ENCODE measurements around the gene CCNF. TPM values are rescaled to one million over a fixed set of nuclear protein-coding genes. Genes with fewer than 3 reads are reported as not detected.
A peak's percentile ranks its signal among the peaks of the same experiment; 100 is the strongest.

The CCNF gene
- total and polyA plus RNA-seq, 5 donors from 2014 or later = 3.3 to 6.9 (median 6.6) TPM

GRCh38 chr16:2467528-2468232, 38.4 kb downstream of the CCNF start:
- H3K4me1 ChIP-seq (ENCODE audit: control insufficient read depth, insufficient read depth, low read length, poor library complexity, severe bottlenecking) = peaks cover 28% of the 10 kb centered on the region

GRCh38 chr16:2468233-2468724, 39.0 kb downstream of the CCNF start:
- Mint-ChIP-seq H3K4me1 (peaks cover 0 to 16% (median 2%) of the 10 kb centered on the region in 4 donors), H3K36me3 (no peaks in the 10 kb centered on the region), H3K27ac (no peak overlapping the region), H3K4me3 (peak overlapping the region in 1 of 4 donors; percentile 7), H3K27me3 (peaks cover 42% of the 10 kb centered on the region), H3K9me3 (no peaks in the 10 kb centered on the region)
- ATAC-seq (ENCODE audit: low read depth in 2 of 2) (no peak), DNase-seq (no peak)
- Histone ChIP-seq H3K4me1 (ENCODE audit: control insufficient read depth, insufficient read depth, low read length, poor library complexity, severe bottlenecking) (peaks cover 32% of the 10 kb centered on the region), H3K9me3 (ENCODE audit: control insufficient read depth in 2 of 2, low read length in 2 of 2) (no peaks in the 10 kb centered on the region), H3K27me3 (ENCODE audit: control insufficient read depth, insufficient read depth, low read length) (peaks cover 12% of the 10 kb centered on the region), H3K36me3 (ENCODE audit: control insufficient read depth, insufficient read depth, low read length) (no peaks in the 10 kb centered on the region), H3K4me3 (ENCODE audit: low read depth, low read length) (no peak overlapping the region), H3K27ac (ENCODE audit: insufficient read depth, low read length, poor library complexity, severe bottlenecking) (no peak overlapping the region)

More at GRCh38 chr16:2467528-2468232, 38.4 kb downstream of the CCNF start:
- no peaks in the 10 kb centered on the region for H3K36me3 Mint-ChIP-seq
- peaks cover 38% of the 10 kb centered on the region for H3K27me3 Mint-ChIP-seq
- H3K4me1 Mint-ChIP-seq = peaks cover 0 to 10% (median 0%) of the 10 kb centered on the region in 4 donors
- no peaks in the 10 kb centered on the region for H3K9me3 Mint-ChIP-seq
- H3K27ac Mint-ChIP-seq = no peak overlapping the region
- ATAC-seq (ENCODE audit: low read depth in 2 of 2) (no peak), DNase-seq (no peak)
- H3K27ac ChIP-seq (ENCODE audit: insufficient read depth, low read length, poor library complexity, severe bottlenecking) = no peak overlapping the region
- no peaks in the 10 kb centered on the region for H3K9me3 ChIP-seq (ENCODE audit: control insufficient read depth in 2 of 2, low read length in 2 of 2)
- H3K36me3 ChIP-seq (ENCODE audit: control insufficient read depth, insufficient read depth, low read length) = no peaks in the 10 kb centered on the region
- peaks cover 12% of the 10 kb centered on the region for H3K27me3 ChIP-seq (ENCODE audit: control insufficient read depth, insufficient read depth, low read length)
- H3K4me3 ChIP-seq (ENCODE audit: low read depth, low read length) = no peak overlapping the region
- H3K4me3 Mint-ChIP-seq = no peak overlapping the region

GRCh38 chr16:2468725-2469398, 39.6 kb downstream of the CCNF start:
- no peaks in the 10 kb centered on the region for H3K36me3 ChIP-seq (ENCODE audit: control insufficient read depth, insufficient read depth, low read length)
- H3K4me1 Mint-ChIP-seq = peaks cover 0 to 18% (median 2%) of the 10 kb centered on the region in 4 donors
- no peak overlapping the region for H3K4me3 Mint-ChIP-seq
- no peak for DNase-seq
- no peak for ATAC-seq (ENCODE audit: low read depth in 2 of 2)
- peaks cover 36% of the 10 kb centered on the region for H3K4me1 ChIP-seq (ENCODE audit: control insufficient read depth, insufficient read depth, low read length, poor library complexity, severe bottlenecking)
- H3K9me3 Mint-ChIP-seq = no peaks in the 10 kb centered on the region
- H3K27ac ChIP-seq (ENCODE audit: insufficient read depth, low read length, poor library complexity, severe bottlenecking) = no peak overlapping the region
- H3K27me3 ChIP-seq (ENCODE audit: control insufficient read depth, insufficient read depth, low read length) = peaks cover 12% of the 10 kb centered on the region
- no peaks in the 10 kb centered on the region for H3K9me3 ChIP-seq (ENCODE audit: control insufficient read depth in 2 of 2, low read length in 2 of 2)
- no peaks in the 10 kb centered on the region for H3K36me3 Mint-ChIP-seq
- no peak overlapping the region for H3K4me3 ChIP-seq (ENCODE audit: low read depth, low read length)
- no peak overlapping the region for H3K27ac Mint-ChIP-seq
- H3K27me3 Mint-ChIP-seq = peaks cover 43% of the 10 kb centered on the region

- ATAC-seq (ENCODE audit: low read depth in 2 of 2) = no peak
- peaks cover 43% of the 10 kb centered on the region for H3K27me3 Mint-ChIP-seq
- no peaks in the 10 kb centered on the region for H3K9me3 Mint-ChIP-seq
- H3K4me1 ChIP-seq (ENCODE audit: control insufficient read depth, insufficient read depth, low read length, poor library complexity, severe bottlenecking) = peaks cover 42% of the 10 kb centered on the region
- H3K27ac ChIP-seq (ENCODE audit: insufficient read depth, low read length, poor library complexity, severe bottlenecking) = no peak overlapping the region
- no peak overlapping the region for H3K4me3 ChIP-seq (ENCODE audit: low read depth, low read length)
- H3K9me3 ChIP-seq (ENCODE audit: control insufficient read depth in 2 of 2, low read length in 2 of 2) = no peaks in the 10 kb centered on the region
- peak overlapping the region in 3 of 4 donors; percentile 39 to 61 (median 57) for H3K4me3 Mint-ChIP-seq
- H3K27me3 ChIP-seq (ENCODE audit: control insufficient read depth, insufficient read depth, low read length) = peaks cover 12% of the 10 kb centered on the region
- peaks cover 0 to 18% (median 2%) of the 10 kb centered on the region in 4 donors for H3K4me1 Mint-ChIP-seq
- no peaks in the 10 kb centered on the region for H3K36me3 Mint-ChIP-seq
- no peak for DNase-seq
- H3K27ac Mint-ChIP-seq = peak overlapping the region in 1 of 3 donors; percentile 26
- no peaks in the 10 kb centered on the region for H3K36me3 ChIP-seq (ENCODE audit: control insufficient read depth, insufficient read depth, low read length)
Observed at GRCh38 chr16:2469399-2470233, 40.4 kb downstream of the CCNF start.

GRCh38 chr16:2470234-2470601, 41.0 kb downstream of the CCNF start:
- peaks cover 12% of the 10 kb centered on the region for H3K27me3 ChIP-seq (ENCODE audit: control insufficient read depth, insufficient read depth, low read length)
- peak overlapping the region in 2 of 4 donors; percentile 54 to 66 for H3K4me3 Mint-ChIP-seq
- DNase-seq (no peak), ATAC-seq (ENCODE audit: low read depth in 2 of 2) (no peak)
- no peaks in the 10 kb centered on the region for H3K9me3 ChIP-seq (ENCODE audit: control insufficient read depth in 2 of 2, low read length in 2 of 2)
- no peak overlapping the region for H3K4me3 ChIP-seq (ENCODE audit: low read depth, low read length)
- H3K27ac ChIP-seq (ENCODE audit: insufficient read depth, low read length, poor library complexity, severe bottlenecking) = no peak overlapping the region
- H3K27ac Mint-ChIP-seq = no peak overlapping the region
- H3K27me3 Mint-ChIP-seq = peaks cover 41% of the 10 kb centered on the region
- peaks cover 0 to 18% (median 2%) of the 10 kb centered on the region in 4 donors for H3K4me1 Mint-ChIP-seq
- H3K4me1 ChIP-seq (ENCODE audit: control insufficient read depth, insufficient read depth, low read length, poor library complexity, severe bottlenecking) = peaks cover 44% of the 10 kb centered on the region
- H3K36me3 ChIP-seq (ENCODE audit: control insufficient read depth, insufficient read depth, low read length) = no peaks in the 10 kb centered on the region
- no peaks in the 10 kb centered on the region for H3K36me3 Mint-ChIP-seq
- H3K9me3 Mint-ChIP-seq = no peaks in the 10 kb centered on the region

- Histone ChIP-seq H3K9me3 (ENCODE audit: control insufficient read depth in 2 of 2, low read length in 2 of 2) (no peaks in the 10 kb centered on the region), H3K4me1 (ENCODE audit: control insufficient read depth, insufficient read depth, low read length, poor library complexity, severe bottlenecking) (peaks cover 48% of the 10 kb centered on the region), H3K36me3 (ENCODE audit: control insufficient read depth, insufficient read depth, low read length) (no peaks in the 10 kb centered on the region), H3K4me3 (ENCODE audit: low read depth, low read length) (no peak overlapping the region), H3K27ac (ENCODE audit: insufficient read depth, low read length, poor library complexity, severe bottlenecking) (no peak overlapping the region), H3K27me3 (ENCODE audit: control insufficient read depth, insufficient read depth, low read length) (peaks cover 12% of the 10 kb centered on the region)
- Mint-ChIP-seq H3K4me1 (peaks cover 0 to 18% (median 2%) of the 10 kb centered on the region in 4 donors), H3K27me3 (peaks cover 38% of the 10 kb centered on the region), H3K27ac (no peak overlapping the region), H3K4me3 (peak overlapping the region in 1 of 4 donors; percentile 54), H3K36me3 (no peaks in the 10 kb centered on the region), H3K9me3 (no peaks in the 10 kb centered on the region)
- no peak for DNase-seq
- no peak for ATAC-seq (ENCODE audit: low read depth in 2 of 2)
Observed at GRCh38 chr16:2470603-2471015, 41.4 kb downstream of the CCNF start.

- no peaks in the 10 kb centered on the region for H3K36me3 Mint-ChIP-seq
- Histone ChIP-seq H3K9me3 (ENCODE audit: control insufficient read depth in 2 of 2, low read length in 2 of 2) (no peaks in the 10 kb centered on the region), H3K4me1 (ENCODE audit: control insufficient read depth, insufficient read depth, low read length, poor library complexity, severe bottlenecking) (peaks cover 54% of the 10 kb centered on the region), H3K4me3 (ENCODE audit: low read depth, low read length) (no peak within 1 kb of the TSS), H3K27me3 (ENCODE audit: control insufficient read depth, insufficient read depth, low read length) (peaks cover 12% of the 10 kb centered on the region), H3K36me3 (ENCODE audit: control insufficient read depth, insufficient read depth, low read length) (no peaks in the 10 kb centered on the region), H3K27ac (ENCODE audit: insufficient read depth, low read length, poor library complexity, severe bottlenecking) (no peak within 1 kb of the TSS)
- H3K4me3 Mint-ChIP-seq = peak within 1 kb of the TSS in 2 of 4 donors; percentile 54 to 66
- H3K27me3 Mint-ChIP-seq = peaks cover 38% of the 10 kb centered on the region
- H3K27ac Mint-ChIP-seq = no peak within 1 kb of the TSS
- no peak for DNase-seq
- no peak for ATAC-seq (ENCODE audit: low read depth in 2 of 2)
- H3K9me3 Mint-ChIP-seq = no peaks in the 10 kb centered on the region
- peaks cover 0 to 22% (median 3%) of the 10 kb centered on the region in 4 donors for H3K4me1 Mint-ChIP-seq
Observed at GRCh38 chr16:2471016-2471652, 41.9 kb downstream of the CCNF start, which contains the start of gene NTN3. NTN3 (plus strand) TSS chr16:2471297; CDS start chr16:2471702, 405 bp downstream.

Measured in CD4-positive, CD25-positive, alpha-beta regulatory T cell (primary cell).